ENCODE measurements around the gene SLC38A7. TPM values are rescaled to one million over a fixed set of nuclear protein-coding genes. Genes with fewer than 3 reads are reported as not detected.

SLC38A7 gene
- total RNA-seq, 2 donors from 2014 or later = 6.3 to 7.3 TPM

DNA sequence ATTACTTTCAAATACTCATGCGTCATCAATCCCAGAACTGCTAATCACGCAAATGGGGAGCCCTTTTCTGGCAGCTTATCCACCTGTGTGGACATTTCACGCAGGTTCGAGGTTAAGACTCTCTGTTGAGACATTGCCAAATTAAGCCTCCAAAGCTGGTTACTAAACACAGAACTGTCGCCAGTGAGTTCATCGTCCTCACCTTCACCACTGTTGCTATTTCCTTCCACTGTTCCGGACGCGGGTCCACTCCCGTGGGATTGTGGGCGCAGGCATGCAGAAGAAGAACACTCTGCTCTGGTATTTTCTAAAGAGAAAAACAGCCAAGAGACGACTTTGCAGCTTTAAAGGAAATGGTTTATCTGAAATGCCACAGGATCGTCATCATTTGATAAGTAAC lies 33.4 kb upstream of the SLC38A7 start:
- Histone ChIP-seq H3K27me3 (no peaks in the 10 kb centered on the region), H3K4me3 (no peak overlapping the region), H3K36me3 (replicated peaks in 1 of 2; ENCODE audit: insufficient read depth in 1 of 2, low read depth in 2 of 2) (peaks cover 0 to 22% of the 10 kb centered on the region in 2 donors), H3K4me1 (no peaks in the 10 kb centered on the region), H3K27ac (no peak overlapping the region), H3K9me3 (no peaks in the 10 kb centered on the region)
- DNase-seq = no peak
- TF ChIP-seq, protein P1, sequence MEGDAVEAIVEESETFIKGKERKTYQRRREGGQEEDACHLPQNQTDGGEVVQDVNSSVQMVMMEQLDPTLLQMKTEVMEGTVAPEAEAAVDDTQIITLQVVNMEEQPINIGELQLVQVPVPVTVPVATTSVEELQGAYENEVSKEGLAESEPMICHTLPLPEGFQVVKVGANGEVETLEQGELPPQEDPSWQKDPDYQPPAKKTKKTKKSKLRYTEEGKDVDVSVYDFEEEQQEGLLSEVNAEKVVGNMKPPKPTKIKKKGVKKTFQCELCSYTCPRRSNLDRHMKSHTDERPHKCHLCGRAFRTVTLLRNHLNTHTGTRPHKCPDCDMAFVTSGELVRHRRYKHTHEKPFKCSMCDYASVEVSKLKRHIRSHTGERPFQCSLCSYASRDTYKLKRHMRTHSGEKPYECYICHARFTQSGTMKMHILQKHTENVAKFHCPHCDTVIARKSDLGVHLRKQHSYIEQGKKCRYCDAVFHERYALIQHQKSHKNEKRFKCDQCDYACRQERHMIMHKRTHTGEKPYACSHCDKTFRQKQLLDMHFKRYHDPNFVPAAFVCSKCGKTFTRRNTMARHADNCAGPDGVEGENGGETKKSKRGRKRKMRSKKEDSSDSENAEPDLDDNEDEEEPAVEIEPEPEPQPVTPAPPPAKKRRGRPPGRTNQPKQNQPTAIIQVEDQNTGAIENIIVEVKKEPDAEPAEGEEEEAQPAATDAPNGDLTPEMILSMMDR (IDR thresholded peaks at IDR 0.05) = no peak
- TF ChIP-seq POLR2A (IDR thresholded peaks at IDR 0.05) = no peak
- 84 to 88% methylated on average over 10 to 13 of the region's 13 CpGs for WGBS, 2 donors
- ATAC-seq = no peak
- intact Hi-C loops (cut with DNase I) = no loop called here

DNA sequence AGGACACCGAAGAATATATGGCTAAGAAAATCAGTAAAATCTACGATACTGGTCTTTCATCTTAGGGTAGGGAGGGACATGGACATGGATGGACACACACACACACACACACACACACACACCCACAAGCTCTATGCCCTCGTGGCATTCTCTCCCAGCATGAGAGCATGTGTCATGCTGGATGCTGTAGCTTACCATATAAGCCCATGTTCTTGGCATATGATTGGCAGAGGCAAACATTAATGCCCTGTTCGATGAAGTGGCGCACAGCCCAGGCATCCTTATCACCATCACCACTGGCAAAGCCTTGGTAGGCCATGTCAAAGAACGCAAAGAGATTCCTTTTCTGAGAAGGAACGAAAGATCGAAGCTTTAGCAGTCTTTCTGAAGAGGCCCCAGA lies 31.9 kb upstream of the SLC38A7 start:
- Histone ChIP-seq H3K9me3 (no peaks in the 10 kb centered on the region), H3K4me3 (no peak overlapping the region), H3K27me3 (no peaks in the 10 kb centered on the region), H3K36me3 (replicated peaks in 1 of 2; ENCODE audit: insufficient read depth in 1 of 2, low read depth in 2 of 2) (peaks cover 7 to 23% of the 10 kb centered on the region in 2 donors), H3K27ac (no peak overlapping the region), H3K4me1 (no peaks in the 10 kb centered on the region)
- intact Hi-C loops (cut with DNase I) = no loop called here
- TF ChIP-seq POLR2A (IDR thresholded peaks at IDR 0.05) = no peak
- WGBS, 2 donors = 86 to 92% methylated on average over 8 of the region's 8 CpGs
- no peak for ATAC-seq
- DNase-seq = no peak

DNA sequence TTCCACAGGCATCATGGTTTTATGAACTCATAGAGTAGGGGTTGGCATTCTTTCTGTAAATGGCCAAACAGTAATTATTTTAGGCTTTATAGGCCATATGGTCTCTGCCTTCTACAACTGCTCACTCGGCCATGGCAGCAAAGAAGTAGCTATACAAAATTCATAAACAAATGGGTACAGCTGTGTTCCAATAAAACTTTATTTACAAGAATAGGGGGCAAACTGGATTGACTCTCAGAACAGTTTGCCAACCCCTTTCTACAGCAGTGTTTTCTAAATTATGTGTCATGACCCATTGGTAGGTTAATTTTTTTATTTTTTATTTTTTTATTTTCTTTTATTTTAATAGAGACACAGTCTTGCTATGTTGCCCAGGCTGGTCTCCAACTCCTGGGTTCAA lies 29.2 kb upstream of the SLC38A7 start:
- no peaks in the 10 kb centered on the region for H3K27me3 ChIP-seq
- no peak overlapping the region for H3K27ac ChIP-seq
- TF ChIP-seq POLR2A (IDR thresholded peaks at IDR 0.05) = no peak
- TF ChIP-seq, protein P1 (IDR thresholded peaks at IDR 0.05) = no peak
- no peak overlapping the region for H3K4me3 ChIP-seq
- intact Hi-C loops (cut with DNase I) = no loop called here
- peaks cover 7 to 16% of the 10 kb centered on the region in 2 donors for H3K36me3 ChIP-seq (replicated peaks in 1 of 2; ENCODE audit: insufficient read depth in 1 of 2, low read depth in 2 of 2)
- DNase-seq (no peak), ATAC-seq (no peak)
- no peaks in the 10 kb centered on the region for H3K9me3 ChIP-seq
- WGBS, 2 donors = 79 to 82% methylated on average over 1 of the region's 1 CpG
- no peaks in the 10 kb centered on the region for H3K4me1 ChIP-seq

DNA sequence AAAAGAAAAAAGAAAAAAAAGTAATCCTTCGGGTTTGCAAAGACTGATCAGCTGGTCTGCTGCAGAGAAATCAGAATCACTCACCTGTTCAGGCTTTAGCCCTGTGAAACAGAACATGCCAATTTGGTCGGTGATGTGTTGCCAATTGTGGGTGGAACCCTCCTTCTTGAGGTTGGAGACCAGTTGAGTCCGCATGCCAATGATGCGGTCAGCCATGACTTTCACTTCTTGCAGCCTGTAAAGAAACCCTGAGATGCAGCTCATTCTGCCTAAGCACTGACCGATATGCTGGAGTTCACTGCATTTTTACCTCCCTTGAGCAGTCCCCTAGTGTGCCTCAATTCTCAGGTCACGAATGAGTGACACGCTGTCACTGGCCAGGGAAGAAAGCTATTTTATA lies 24.8 kb upstream of the SLC38A7 start:
- TF ChIP-seq, protein P1 (IDR thresholded peaks at IDR 0.05) = no peak
- Histone ChIP-seq H3K27me3 (no peaks in the 10 kb centered on the region), H3K9me3 (no peaks in the 10 kb centered on the region), H3K36me3 (replicated peaks in 1 of 2; ENCODE audit: insufficient read depth in 1 of 2, low read depth in 2 of 2) (peaks cover 7 to 12% of the 10 kb centered on the region in 2 donors), H3K27ac (no peak overlapping the region), H3K4me1 (no peaks in the 10 kb centered on the region), H3K4me3 (no peak overlapping the region)
- intact Hi-C loops (cut with DNase I) = no loop called here
- no peak for DNase-seq
- 90 to 96% methylated on average over 5 to 7 of the region's 7 CpGs for WGBS, 2 donors
- ATAC-seq = no peak

DNA sequence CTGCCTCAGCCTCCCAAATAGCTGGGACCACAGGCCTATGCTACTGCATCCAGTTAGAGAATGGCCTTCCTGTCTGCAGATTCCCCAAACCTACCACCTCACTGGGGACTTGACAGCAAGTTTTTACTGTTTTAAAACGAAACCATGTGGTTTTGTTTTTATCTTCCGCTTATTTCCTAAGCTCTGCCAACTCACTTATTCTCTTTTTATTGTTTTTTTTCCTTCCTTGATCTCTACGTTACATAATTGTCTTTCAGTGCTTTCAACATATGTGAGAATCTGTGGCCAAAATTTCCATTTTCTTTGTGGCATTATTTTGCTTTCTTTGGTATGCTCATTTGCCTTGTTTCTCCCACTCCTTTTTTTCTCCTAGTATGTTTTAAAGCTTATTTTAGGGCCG lies 14.6 kb upstream of the SLC38A7 start:
- TF ChIP-seq, protein P1 (IDR thresholded peaks at IDR 0.05) = no peak
- no peak for TF ChIP-seq POLR2A (IDR thresholded peaks at IDR 0.05)
- Histone ChIP-seq H3K9me3 (no peaks in the 10 kb centered on the region), H3K27ac (no peak overlapping the region), H3K4me1 (peaks cover 8% of the 10 kb centered on the region), H3K4me3 (no peak overlapping the region), H3K27me3 (no peaks in the 10 kb centered on the region), H3K36me3 (replicated peaks in 1 of 2; ENCODE audit: insufficient read depth in 1 of 2, low read depth in 2 of 2) (no peaks in the 10 kb centered on the region)
- intact Hi-C loops (cut with DNase I) = no loop called here
- no peak for ATAC-seq
- 72 to 78% methylated on average over 4 of the region's 4 CpGs for WGBS, 2 donors
- no peak for DNase-seq

All from body of pancreas (tissue), 4 donors.